GM11168 (cell line): ENCODE data around the gene KANSL1.
"Not testable (repeated sequence)": the region's sequence is repeated elsewhere in the genome, so short reads cannot be mapped to it uniquely, and the experiment has no call there.

Experiments
- in situ Hi-C: fragments of 300-500 bp; cut with MboI; formaldehyde crosslinking; loops from one replicate; pipeline ENCODE4 v1.12.0; 2022; ENCODE audit warnings: low sequenced_read_pairs; ENCODE audit not compliant: unreplicated experiment

KANSL1 gene

GRCh38 chr17:46193151-46193625, at the start of gene KANSL1:
KANSL1 (minus strand) TSS chr17:46193429; CDS start chr17:46172143, 21,286 bp downstream.
- in situ Hi-C loops = no loop called here

- in situ Hi-C loops = not testable (repeated sequence)
Observed at GRCh38 chr17:46231359-46231758, 38.1 kb upstream of the KANSL1 start.

GRCh38 chr17:46225274-46225794, 32.1 kb upstream of the KANSL1 start:
- in situ Hi-C loops = not testable (repeated sequence)

- in situ Hi-C loops = not testable (repeated sequence)
Observed at GRCh38 chr17:46224864-46225263, 31.6 kb upstream of the KANSL1 start.

GRCh38 chr17:46223041-46223440, 29.8 kb upstream of the KANSL1 start:
- in situ Hi-C loops = not testable (repeated sequence)

- in situ Hi-C loops = loop anchor here (5.0 to 10.0 kb wide), 2 partner anchors 212 to 589 kb away; no protein-coding TSS in a partner anchor
Observed at GRCh38 chr17:46216682-46217081, 23.5 kb upstream of the KANSL1 start.

- in situ Hi-C loops = loop anchor here (5.0 to 10.0 kb wide), 2 partner anchors 208 to 884 kb away; no protein-coding TSS in a partner anchor
Observed at GRCh38 chr17:46212634-46213435, 19.6 kb upstream of the KANSL1 start.

GRCh38 chr17:46208997-46209396, 15.8 kb upstream of the KANSL1 start:
- in situ Hi-C loops = no loop called here

- in situ Hi-C loops = no loop called here
Observed at GRCh38 chr17:46205975-46206374, 12.7 kb upstream of the KANSL1 start.

GRCh38 chr17:46202424-46202823, 9.2 kb upstream of the KANSL1 start:
- in situ Hi-C loops = no loop called here

GRCh38 chr17:46201491-46201890, 8.3 kb upstream of the KANSL1 start:
- in situ Hi-C loops = no loop called here

GRCh38 chr17:46200197-46200596, 7.0 kb upstream of the KANSL1 start:
- in situ Hi-C loops = no loop called here

- in situ Hi-C loops = no loop called here
Observed at GRCh38 chr17:46199379-46199778, 6.2 kb upstream of the KANSL1 start.

- in situ Hi-C loops = no loop called here
Observed at GRCh38 chr17:46198233-46198632, 5.0 kb upstream of the KANSL1 start.

- in situ Hi-C loops = no loop called here
Observed at GRCh38 chr17:46197530-46197929, 4.3 kb upstream of the KANSL1 start.

- in situ Hi-C loops = no loop called here
Observed at GRCh38 chr17:46195939-46196716, 2.9 kb upstream of the KANSL1 start.

GRCh38 chr17:46195217-46195855, 2.1 kb upstream of the KANSL1 start:
- in situ Hi-C loops = no loop called here

GRCh38 chr17:46194393-46195216, 1.4 kb upstream of the KANSL1 start:
- in situ Hi-C loops = no loop called here

- in situ Hi-C loops = no loop called here
Observed at GRCh38 chr17:46193626-46194392, 580 bp upstream of the KANSL1 start.
